Measurements from ENCODE around the gene NPTXR. TPM values are rescaled to one million over a fixed set of nuclear protein-coding genes. Genes with fewer than 3 reads are reported as not detected.

NPTXR gene
- total RNA-seq, 6 experiments from 2014 or later, result 1.4 to 5.4 (median 1.6) TPM

GRCh38 chr22:38861927-38862326 lies 18.1 kb upstream of the NPTXR start:
- H3K9me3 Mint-ChIP-seq, result no peaks in the 10 kb centered on the region
- no peak overlapping the region for H3K27ac Mint-ChIP-seq
- no peak for DNase-seq
- no peaks in the 10 kb centered on the region for H3K36me3 Mint-ChIP-seq (ENCODE audit: low read depth)
- no peak overlapping the region for H3K4me3 Mint-ChIP-seq
- no peak for TF ChIP-seq CTCF (IDR thresholded peaks at IDR 0.05)
- H3K4me1 Mint-ChIP-seq (ENCODE audit: low read depth), result no peaks in the 10 kb centered on the region
- peaks cover 2% of the 10 kb centered on the region for H3K27me3 Mint-ChIP-seq (ENCODE audit: insufficient read depth)

GRCh38 chr22:38861170-38861876 lies 17.5 kb upstream of the NPTXR start:
- TF ChIP-seq CTCF (IDR thresholded peaks at IDR 0.05), result peak; percentile 58
- Mint-ChIP-seq H3K27me3 (ENCODE audit: insufficient read depth) (peaks cover 2% of the 10 kb centered on the region), H3K4me1 (ENCODE audit: low read depth) (no peaks in the 10 kb centered on the region), H3K36me3 (ENCODE audit: low read depth) (no peaks in the 10 kb centered on the region), H3K27ac (no peak overlapping the region), H3K9me3 (no peaks in the 10 kb centered on the region), H3K4me3 (no peak overlapping the region)
- peak; percentile 23 for DNase-seq

DNA sequence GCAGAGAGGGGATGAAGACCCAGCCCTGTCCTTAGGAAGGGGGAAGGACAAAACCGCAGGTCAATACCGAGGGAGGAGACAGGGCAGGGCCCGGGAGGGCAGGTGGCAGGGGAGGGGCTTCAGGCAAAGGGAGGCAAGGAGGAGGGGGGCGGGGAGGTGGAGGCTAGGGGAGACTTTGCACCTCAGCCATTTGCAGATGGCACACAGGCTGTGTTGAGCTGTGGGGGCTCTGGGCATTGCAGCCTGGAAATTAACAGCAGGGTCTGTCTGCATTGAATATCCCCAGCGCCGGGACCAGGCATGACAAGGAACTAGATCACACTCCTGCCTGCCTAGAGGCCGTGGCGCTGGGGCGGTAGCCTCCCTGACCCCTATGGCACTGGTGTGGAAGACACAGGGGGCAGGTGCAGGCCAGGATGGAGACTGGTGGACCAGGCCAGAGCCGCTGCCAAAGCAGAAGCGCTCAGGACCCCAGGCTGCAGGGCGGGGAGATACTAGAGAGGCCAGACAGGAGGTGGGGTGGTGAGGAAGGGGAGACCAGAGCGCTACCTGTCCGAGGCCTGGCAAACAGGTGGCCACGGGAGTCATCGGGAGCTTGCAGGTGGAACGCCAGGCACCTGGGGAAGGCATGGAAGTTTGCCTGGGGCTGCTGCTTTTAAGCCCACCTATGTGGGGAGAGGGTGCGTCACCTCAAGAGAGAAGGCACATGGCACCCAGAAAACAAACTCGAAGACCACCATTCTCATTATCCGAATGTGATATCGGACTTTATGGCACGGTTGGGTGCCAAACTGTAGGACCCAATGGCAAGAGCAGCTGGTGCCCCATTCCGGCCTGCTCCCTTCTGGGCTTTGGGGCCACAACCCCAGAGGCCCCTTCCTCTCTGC lies 16.7 kb upstream of the NPTXR start:
- H3K4me3 Mint-ChIP-seq, result no peak overlapping the region

DNA sequence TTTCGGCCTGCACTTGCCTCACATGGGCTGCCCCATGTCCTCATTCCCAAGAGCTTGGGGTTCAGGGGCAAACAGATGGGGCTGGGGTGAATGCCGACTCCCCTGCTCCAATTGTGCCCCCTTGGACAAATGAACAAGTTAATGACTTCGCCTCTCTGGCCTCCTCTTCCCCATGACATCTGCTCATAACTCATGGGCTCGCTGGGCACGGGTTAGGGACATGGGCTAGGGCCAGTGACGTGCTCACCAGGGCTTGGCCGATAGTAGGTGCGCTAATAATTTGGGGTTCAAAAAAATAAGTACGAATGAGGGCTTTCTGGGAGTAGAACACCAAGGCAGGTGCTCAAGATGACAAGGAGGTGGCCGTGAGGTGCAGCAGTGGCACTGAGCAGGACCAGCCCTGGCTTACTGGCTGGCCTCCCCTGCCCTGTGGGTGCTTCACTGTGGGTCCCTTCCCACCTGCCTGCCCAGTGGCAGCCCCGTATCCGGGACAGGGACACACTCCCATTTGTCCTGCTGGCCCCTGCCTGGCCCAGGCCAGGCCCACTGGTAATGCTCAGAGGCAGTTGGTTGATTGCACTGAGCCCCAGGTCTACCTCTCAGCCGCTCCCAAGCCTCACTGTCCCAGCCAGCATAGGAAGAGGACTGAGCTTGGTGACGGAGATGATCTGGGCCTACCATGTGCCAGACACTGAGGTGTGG lies 15.9 kb upstream of the NPTXR start:
- Mint-ChIP-seq H3K27ac (no peak overlapping the region), H3K27me3 (ENCODE audit: insufficient read depth) (peaks cover 2% of the 10 kb centered on the region)

More for the DNA sequence above, 16.7 kb upstream of the NPTXR start:
- H3K27me3 Mint-ChIP-seq (ENCODE audit: insufficient read depth), result peaks cover 2% of the 10 kb centered on the region
- no peak for TF ChIP-seq CTCF (IDR thresholded peaks at IDR 0.05)
- H3K27ac Mint-ChIP-seq, result peak overlapping the region; percentile 42; the same call in 1 of the 2 replicates
- H3K9me3 Mint-ChIP-seq, result no peaks in the 10 kb centered on the region
- H3K4me1 Mint-ChIP-seq (ENCODE audit: low read depth), result no peaks in the 10 kb centered on the region
- DNase-seq, result no peak
- no peaks in the 10 kb centered on the region for H3K36me3 Mint-ChIP-seq (ENCODE audit: low read depth)

More for the DNA sequence above, 15.9 kb upstream of the NPTXR start:
- Mint-ChIP-seq H3K4me1 (ENCODE audit: low read depth) (no peaks in the 10 kb centered on the region), H3K36me3 (ENCODE audit: low read depth) (no peaks in the 10 kb centered on the region), H3K4me3 (no peak overlapping the region), H3K9me3 (no peaks in the 10 kb centered on the region)
- DNase-seq, result no peak
- TF ChIP-seq CTCF (IDR thresholded peaks at IDR 0.05), result no peak
